GM23338 (cell line): ENCODE measurements around the gene EDN2. TPM values are rescaled to one million over a fixed set of nuclear protein-coding genes. Genes with fewer than 3 reads are reported as not detected.

Experiments
- ATAC-seq: fragments of 200-7000 bp; cut with Tn5 transposase; 3 replicates; pipeline ENCODE4 v1.9.1; 2020
- DNase-seq: peaks from one replicate; pipeline ENCODE4 v3.0.0-alpha.2; 2015; ENCODE audit warnings: low spot score
- H2AFZ ChIP-seq: fragments of 200-600 bp; sonication (generic); 2 replicates; pipeline ENCODE4 v1.8.0; 2016; ENCODE audit warnings: antibody characterized with exemption, mild to moderate bottlenecking, moderate library complexity
- H3F3A ChIP-seq: fragments of 200-600 bp; sonication (generic); replicated peaks from 2 replicates; pipeline ENCODE4 v1.8.0; 2017; ENCODE audit warnings: antibody characterized with exemption, mixed run types, low read depth
- H3K27ac ChIP-seq: fragments of 200-600 bp; sonication (generic); 2 replicates; pipeline ENCODE4 v1.6.1; 2016; ENCODE audit warnings: low read depth
- H3K27me3 ChIP-seq: fragments of 200-600 bp; sonication (generic); 2 replicates; pipeline ENCODE4 v1.8.0; 2016; ENCODE audit warnings: mild to moderate bottlenecking, mixed run types, moderate library complexity; ENCODE audit not compliant: insufficient read depth
- H3K36me3 ChIP-seq: fragments of 200-600 bp; sonication (generic); 2 replicates; pipeline ENCODE4 v1.8.0; 2016; ENCODE audit warnings: mild to moderate bottlenecking; ENCODE audit not compliant: insufficient read depth
- H3K4me1 ChIP-seq: fragments of 200-600 bp; sonication (generic); 2 replicates; pipeline ENCODE4 v1.8.0; 2016; ENCODE audit warnings: mild to moderate bottlenecking, moderate library complexity; ENCODE audit not compliant: insufficient read depth
- H3K4me2 ChIP-seq: fragments of 200-600 bp; sonication (generic); 2 replicates; pipeline ENCODE4 v1.7.1; 2017; ENCODE audit warnings: mixed run types
- H3K4me3 ChIP-seq: fragments of 200-600 bp; sonication (generic); 2 replicates; pipeline ENCODE4 v1.6.1; 2016; ENCODE audit warnings: mixed run types
- H3K79me2 ChIP-seq: fragments of 200-600 bp; sonication (generic); replicated peaks from 2 replicates; pipeline ENCODE4 v1.8.0; 2017; ENCODE audit warnings: mild to moderate bottlenecking; ENCODE audit not compliant: insufficient read depth
- H3K9me2 ChIP-seq: fragments of 200-600 bp; sonication (generic); 2 replicates; pipeline ENCODE4 v1.8.0; 2017; ENCODE audit not compliant: insufficient read depth
- H4K20me1 ChIP-seq: fragments of 200-600 bp; sonication (generic); replicated peaks from 2 replicates; pipeline ENCODE4 v1.8.0; 2017; ENCODE audit warnings: mild to moderate bottlenecking; ENCODE audit not compliant: insufficient read depth
- H3K27ac Mint-ChIP-seq: 2 replicates; pipeline ENCODE4 v1.8.0; 2020; ENCODE audit warnings: inconsistent platforms, mild to moderate bottlenecking, moderate library complexity, mixed read lengths
- H3K27me3 Mint-ChIP-seq: 3 replicates; pipeline ENCODE4 v1.8.0; 2022; ENCODE audit warnings: low read depth, mild to moderate bottlenecking, moderate library complexity, mixed read lengths, inconsistent platforms; ENCODE audit not compliant: insufficient read depth, poor library complexity
- H3K36me3 Mint-ChIP-seq: 3 replicates; pipeline ENCODE4 v1.8.0; 2021; ENCODE audit warnings: low read depth, mild to moderate bottlenecking, inconsistent platforms, moderate library complexity, mixed read lengths
- H3K4me1 Mint-ChIP-seq: 3 replicates; pipeline ENCODE4 v1.8.0; 2020; ENCODE audit warnings: mild to moderate bottlenecking, inconsistent platforms, mixed read lengths
- H3K4me3 Mint-ChIP-seq: 3 replicates; pipeline ENCODE4 v1.8.0; 2021; ENCODE audit warnings: moderate library complexity, mild to moderate bottlenecking, inconsistent platforms, mixed read lengths
- H3K9me3 Mint-ChIP-seq: 3 replicates; pipeline ENCODE4 v1.8.0; 2020; ENCODE audit warnings: moderate library complexity, mild to moderate bottlenecking, inconsistent platforms, mixed read lengths
- CREB1 ChIP-seq: fragments of 250-450 bp; sonication (Bioruptor Pico); IDR thresholded peaks from 2 replicates; pipeline ENCODE4 v1.5.0; 2020; ENCODE audit warnings: low read depth, mild to moderate bottlenecking, moderate library complexity
- CTCF ChIP-seq, 2 experiments: fragments of 200-600 bp in 1 of 2; sonication (generic) in 1 of 2; conservative IDR thresholded peaks; 2 replicates each; pipeline versions ENCODE4 v1.5.1 to v1.6.1; 2016 to 2017; ENCODE audit warnings: antibody characterized with exemption in 2 of 2, low read depth in 2 of 2, mild to moderate bottlenecking in 2 of 2, moderate library complexity in 1 of 2
- ETS1 ChIP-seq: IDR thresholded peaks from 2 replicates; pipeline ENCODE4 v1.6.1; 2016; ENCODE audit warnings: antibody characterized with exemption
- EZH2 ChIP-seq: fragments of 200-600 bp; sonication (generic); IDR thresholded peaks from one replicate; pipeline ENCODE4 v1.8.0; 2017; ENCODE audit warnings: antibody characterized with exemption, mild to moderate bottlenecking, low read depth; ENCODE audit not compliant: unreplicated experiment
- EZH2phosphoT487 ChIP-seq: fragments of 200-600 bp; sonication (generic); IDR thresholded peaks from one replicate; pipeline ENCODE4 v1.8.1; 2018; ENCODE audit warnings: antibody characterized with exemption; ENCODE audit not compliant: unreplicated experiment
- JUNB ChIP-seq: IDR thresholded peaks from one replicate; pipeline ENCODE4 v1.6.1; 2016; ENCODE audit warnings: antibody characterized with exemption; ENCODE audit not compliant: unreplicated experiment
- NANOG ChIP-seq: IDR thresholded peaks from 2 replicates; pipeline ENCODE4 v1.6.1; 2016; ENCODE audit warnings: antibody characterized with exemption, borderline replicate concordance
- POLR2AphosphoS5 ChIP-seq: IDR thresholded peaks from 2 replicates; pipeline ENCODE4 v1.6.1; 2016; ENCODE audit warnings: antibody characterized with exemption, low read depth
- REST ChIP-seq: IDR thresholded peaks from one replicate; pipeline ENCODE4 v1.6.1; 2018; ENCODE audit warnings: antibody characterized with exemption; ENCODE audit not compliant: unreplicated experiment
- STAT1 ChIP-seq: IDR thresholded peaks from one replicate; pipeline ENCODE4 v1.6.1; 2016; ENCODE audit warnings: antibody characterized with exemption; ENCODE audit not compliant: unreplicated experiment
- ZNF114 ChIP-seq: fragments of 250-450 bp; sonication (Bioruptor Pico); IDR thresholded peaks from 2 replicates; pipeline ENCODE4 v1.5.0; 2020; ENCODE audit warnings: mild to moderate bottlenecking, moderate library complexity
- ZNF331 ChIP-seq: fragments of 250-450 bp; sonication (Bioruptor Pico); IDR thresholded peaks from 2 replicates; pipeline ENCODE4 v1.5.0; 2020; ENCODE audit warnings: low read depth, mild to moderate bottlenecking, moderate library complexity
- ZNF462 ChIP-seq: fragments of 250-450 bp; sonication (Bioruptor Pico); IDR thresholded peaks from 2 replicates; pipeline ENCODE4 v1.5.0; 2020; ENCODE audit warnings: mild to moderate bottlenecking, moderate library complexity
- polyA plus RNA-seq: library from polyadenylated mRNA; unstranded; fragments of >200 nt; fragmentation: Nextera tagmentation; extraction: Ambion mirVana; gene quantifications from 2 replicates; pipeline ENCODE4 v1.2.1, GENCODE V29; 2016
- total RNA-seq: library from RNA; depleted of rRNA; stranded (reverse); fragments of >200 nt; shearing (Covaris generic); gene quantifications from 2 replicates; pipeline ENCODE4 v1.2.3, GENCODE V29; 2014

The EDN2 gene
- total and polyA plus RNA-seq, 2 experiments from 2014 or later, result not detected

DNA sequence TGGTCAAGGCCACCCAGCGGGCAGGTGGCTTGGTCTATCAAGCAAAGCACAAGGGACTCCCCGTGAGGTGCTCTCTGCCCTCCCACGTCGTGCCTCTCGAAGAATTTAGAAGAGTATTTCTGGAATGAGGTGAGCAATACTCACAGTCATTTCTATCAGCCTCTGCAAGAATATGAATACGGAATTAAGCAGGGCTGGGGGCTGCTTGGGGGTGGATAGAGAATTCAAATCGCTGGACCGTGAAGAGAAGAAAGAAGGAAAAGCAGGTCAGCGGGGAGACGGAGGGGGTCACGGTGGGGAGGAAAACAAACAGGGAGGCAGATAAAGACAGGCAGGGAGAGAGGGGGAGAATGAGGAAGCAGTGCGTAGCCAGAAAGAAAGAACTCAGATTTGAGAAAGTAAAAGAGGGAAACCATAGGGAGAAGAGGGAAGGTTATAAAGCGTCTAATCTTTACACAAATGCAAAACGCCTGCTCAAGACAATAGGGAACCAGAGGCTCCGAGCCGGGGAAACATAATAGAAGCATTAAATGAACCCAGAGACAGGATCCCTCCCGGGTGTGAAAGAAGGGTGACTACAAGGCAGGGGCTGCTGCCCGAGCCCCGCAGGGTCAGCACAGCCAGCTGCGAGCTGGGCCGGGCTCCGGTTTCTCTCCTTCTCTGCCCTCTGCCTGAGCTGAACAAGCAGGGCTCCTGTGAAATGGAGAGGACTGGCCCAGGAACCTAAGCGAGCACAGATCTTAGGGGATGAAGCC lies 2.1 kb upstream of the EDN2 start:
- H2AFZ ChIP-seq, result peak overlapping the region; percentile 43
- H4K20me1 ChIP-seq, result no peaks in the 10 kb centered on the region
- no peaks in the 10 kb centered on the region for H3K27me3 ChIP-seq
- H3K9me2 ChIP-seq, result peaks cover 4% of the 10 kb centered on the region; the same call in 1 of the 2 replicates
- Mint-ChIP-seq H3K4me3 (peak overlapping the region; percentile 48), H3K36me3 (no peaks in the 10 kb centered on the region), H3K27ac (peak overlapping the region; percentile 74), H3K4me1 (peaks cover 30% of the 10 kb centered on the region), H3K27me3 (peaks cover 13% of the 10 kb centered on the region), H3K9me3 (no peaks in the 10 kb centered on the region)
- ATAC-seq (peak; percentile 60), DNase-seq (peak; percentile 45)
- peak overlapping the region; percentile 68 for H3K4me2 ChIP-seq
- no peaks in the 10 kb centered on the region for H3F3A ChIP-seq
- H3K36me3 ChIP-seq, result no peaks in the 10 kb centered on the region
- no peaks in the 10 kb centered on the region for H3K79me2 ChIP-seq
- H3K4me1 ChIP-seq, result peaks cover 26% of the 10 kb centered on the region
- TF ChIP-seq REST, result no peak
- no peak for TF ChIP-seq EZH2phosphoT487
- TF ChIP-seq ETS1, result no peak
- TF ChIP-seq JUNB, result no peak
- TF ChIP-seq ZNF462 (CRISPR knock-in tag), result no peak
- TF ChIP-seq CTCF (conservative IDR thresholded peaks at IDR 0.05; ENCODE audit: low read depth in 2 of 2), result no peak
- no peak for TF ChIP-seq ZNF114 (CRISPR knock-in tag)
- no peak for TF ChIP-seq NANOG
- no peak for TF ChIP-seq POLR2AphosphoS5
- no peak for TF ChIP-seq CREB1 (CRISPR knock-in tag)
- no peak for TF ChIP-seq ZNF331 (CRISPR knock-in tag)
- no peak for TF ChIP-seq STAT1
- TF ChIP-seq EZH2, result no peak
- H3K27ac ChIP-seq, result peak overlapping the region; percentile 47
- H3K4me3 ChIP-seq, result peak overlapping the region; percentile 20; the same call in 1 of the 2 replicates
